Measurements from ENCODE around the gene HMGN5. TPM values are rescaled to one million over a fixed set of nuclear protein-coding genes. Genes with fewer than 3 reads are reported as not detected.

The HMGN5 gene
- total RNA-seq, 2 experiments from 2014 or later = 2.0 to 15.3 TPM

GRCh38 chrX:81195259-81195658, 6.5 kb downstream of the HMGN5 start:
- H3K79me2 ChIP-seq (ENCODE audit: insufficient read depth, low read depth, low read length) = no peaks in the 10 kb centered on the region
- DNase-seq (ENCODE audit: low spot score) = no peak
- H3K9me3 ChIP-seq (ENCODE audit: low read length) = no peaks in the 10 kb centered on the region
- BruUV-seq (replicated peaks) = no TSS peak
- no peak overlapping the region for H3K27ac ChIP-seq (ENCODE audit: low read depth, low read length, poor library complexity, severe bottlenecking)
- no peaks in the 10 kb centered on the region for H3K4me1 ChIP-seq (ENCODE audit: insufficient read depth, low read length, poor library complexity, severe bottlenecking)
- H2AFZ ChIP-seq (ENCODE audit: low read length) = peak overlapping the region; percentile 61; the same call in 1 of the 2 replicates
- H3K36me3 ChIP-seq (ENCODE audit: insufficient read depth, low read length) = no peaks in the 10 kb centered on the region
- H3K4me2 ChIP-seq (ENCODE audit: low read length) = 0 out of 2 replicates have a peak overlapping the region, but pooled peaks have one; percentile 20
- ChIA-PET POLR2A (interaction anchor here (0.6 kb wide), 1 partner anchor 164 kb away, joined by 3 read pairs; no protein-coding TSS in a partner anchor), CTCF (ENCODE audit: unreplicated experiment) (no interaction called here)
- intact Hi-C loops (cut with micrococcal nuclease; ENCODE audit: unreplicated experiment) = loop anchor here (2.0 kb wide), 1 partner anchor 318 kb away; no protein-coding TSS in a partner anchor
- H3K9me2 ChIP-seq (ENCODE audit: insufficient read depth, low read length) = no peaks in the 10 kb centered on the region
- no peaks in the 10 kb centered on the region for H4K20me1 ChIP-seq (ENCODE audit: insufficient read depth, low read length)
- H3K4me3 ChIP-seq (ENCODE audit: low read depth, low read length, poor library complexity, severe bottlenecking) = no peak overlapping the region
- TF ChIP-seq EZH2phosphoT487 (IDR thresholded peaks at IDR 0.05; ENCODE audit: borderline replicate concordance, low read depth, low read length) (no peak), CTCF (conservative IDR thresholded peaks at IDR 0.05; ENCODE audit: low read length) (no peak)

GRCh38 chrX:81174286-81174685, 27.4 kb downstream of the HMGN5 start:
- H4K20me1 ChIP-seq (ENCODE audit: insufficient read depth, low read length) = no peaks in the 10 kb centered on the region
- no peaks in the 10 kb centered on the region for H3K4me1 ChIP-seq (ENCODE audit: insufficient read depth, low read length, poor library complexity, severe bottlenecking)
- no TSS peak for BruUV-seq (replicated peaks)
- TF ChIP-seq CTCF (conservative IDR thresholded peaks at IDR 0.05; ENCODE audit: low read length) (peak; percentile 69), EZH2phosphoT487 (IDR thresholded peaks at IDR 0.05; ENCODE audit: borderline replicate concordance, low read depth, low read length) (no peak)
- H3K4me2 ChIP-seq (ENCODE audit: low read length) = no peak overlapping the region
- no peak overlapping the region for H2AFZ ChIP-seq (ENCODE audit: low read length)
- H3K79me2 ChIP-seq (ENCODE audit: insufficient read depth, low read depth, low read length) = no peaks in the 10 kb centered on the region
- no peak overlapping the region for H3K4me3 ChIP-seq (ENCODE audit: low read depth, low read length, poor library complexity, severe bottlenecking)
- ChIA-PET CTCF (ENCODE audit: unreplicated experiment) (no interaction called here), POLR2A (no interaction called here)
- intact Hi-C loops (cut with micrococcal nuclease; ENCODE audit: unreplicated experiment) = loop anchor here (2.0 kb wide), 1 partner anchor 203 kb away; no protein-coding TSS in a partner anchor
- peak; percentile 14 for DNase-seq (ENCODE audit: low spot score)
- H3K27ac ChIP-seq (ENCODE audit: low read depth, low read length, poor library complexity, severe bottlenecking) = no peak overlapping the region
- H3K9me2 ChIP-seq (ENCODE audit: insufficient read depth, low read length) = no peaks in the 10 kb centered on the region
- no peaks in the 10 kb centered on the region for H3K9me3 ChIP-seq (ENCODE audit: low read length)
- H3K36me3 ChIP-seq (ENCODE audit: insufficient read depth, low read length) = no peaks in the 10 kb centered on the region

- ChIA-PET POLR2A (no interaction called here), CTCF (ENCODE audit: unreplicated experiment) (no interaction called here)
- Histone ChIP-seq H3K4me1 (ENCODE audit: insufficient read depth, low read length, poor library complexity, severe bottlenecking) (no peaks in the 10 kb centered on the region), H3K79me2 (ENCODE audit: insufficient read depth, low read depth, low read length) (no peaks in the 10 kb centered on the region), H3K9me2 (ENCODE audit: insufficient read depth, low read length) (no peaks in the 10 kb centered on the region), H3K36me3 (ENCODE audit: insufficient read depth, low read length) (no peaks in the 10 kb centered on the region), H3K4me2 (ENCODE audit: low read length) (no peak overlapping the region), H3K9me3 (ENCODE audit: low read length) (no peaks in the 10 kb centered on the region), H2AFZ (ENCODE audit: low read length) (no peak overlapping the region), H4K20me1 (ENCODE audit: insufficient read depth, low read length) (no peaks in the 10 kb centered on the region), H3K27ac (ENCODE audit: low read depth, low read length, poor library complexity, severe bottlenecking) (no peak overlapping the region), H3K4me3 (ENCODE audit: low read depth, low read length, poor library complexity, severe bottlenecking) (no peak overlapping the region)
- TF ChIP-seq EZH2phosphoT487 (IDR thresholded peaks at IDR 0.05; ENCODE audit: borderline replicate concordance, low read depth, low read length) (no peak), CTCF (conservative IDR thresholded peaks at IDR 0.05; ENCODE audit: low read length) (no peak)
- no peak for DNase-seq (ENCODE audit: low spot score)
- intact Hi-C loops (cut with micrococcal nuclease; ENCODE audit: unreplicated experiment) = no loop called here
- BruUV-seq (replicated peaks) = no TSS peak
Measured at GRCh38 chrX:81168391-81168790, 33.3 kb downstream of the HMGN5 start.

Measured in OCI-LY7 (cell line).